Hepatocyte (in vitro differentiated cells): ENCODE results near the gene SHE. TPM values are rescaled to one million over a fixed set of nuclear protein-coding genes. Genes with fewer than 3 reads are reported as not detected.
A peak's percentile ranks its signal among the peaks of the same experiment; 100 is the strongest.
"Not testable (repeated sequence)": the region's sequence is repeated elsewhere in the genome, so short reads cannot be mapped to it uniquely, and the experiment has no call there.

ENCODE experiments used
- DNase-seq: peaks from one replicate; pipeline ENCODE4 v3.0.0-alpha.2; 2016; ENCODE audit warnings: low spot score
- H2AFZ ChIP-seq: fragments of 200-600 bp; sonication (generic); 2 replicates; pipeline ENCODE4 v1.6.0; 2016; ENCODE audit warnings: antibody characterized with exemption, mild to moderate bottlenecking
- H3K27ac ChIP-seq: fragments of 200-600 bp; sonication (generic); 2 replicates; pipeline ENCODE4 v1.5.1; 2016; ENCODE audit warnings: mild to moderate bottlenecking
- H3K27me3 ChIP-seq: fragments of 200-600 bp; sonication (generic); 2 replicates; pipeline ENCODE4 v1.6.1; 2016
- H3K36me3 ChIP-seq: fragments of 200-600 bp; sonication (generic); replicated peaks from 2 replicates; pipeline ENCODE4 v1.5.1; 2016; ENCODE audit warnings: low read depth; ENCODE audit not compliant: insufficient read depth
- H3K4me1 ChIP-seq: fragments of 200-600 bp; sonication (generic); 2 replicates; pipeline ENCODE4 v1.5.1; 2016; ENCODE audit warnings: mild to moderate bottlenecking, moderate library complexity; ENCODE audit not compliant: insufficient read depth
- H3K4me2 ChIP-seq: fragments of 200-600 bp; sonication (generic); 2 replicates; pipeline ENCODE4 v1.6.0; 2016
- H3K4me3 ChIP-seq: fragments of 200-600 bp; sonication (generic); 2 replicates; pipeline ENCODE4 v1.5.1; 2016; ENCODE audit warnings: mild to moderate bottlenecking
- H3K79me2 ChIP-seq: fragments of 200-600 bp; sonication (generic); 2 replicates; pipeline ENCODE4 v1.6.0; 2017; ENCODE audit warnings: mild to moderate bottlenecking
- H3K9me2 ChIP-seq: fragments of 200-600 bp; sonication (generic); replicated peaks from 2 replicates; pipeline ENCODE4 v1.6.0; 2017; ENCODE audit warnings: mild to moderate bottlenecking; ENCODE audit not compliant: insufficient read depth
- H3K9me3 ChIP-seq: fragments of 200-600 bp; sonication (generic); 2 replicates; pipeline ENCODE4 v1.5.1; 2016; ENCODE audit warnings: low read depth, mild to moderate bottlenecking
- H4K20me1 ChIP-seq: fragments of 200-600 bp; sonication (generic); 2 replicates; pipeline ENCODE4 v1.6.0; 2016; ENCODE audit warnings: mild to moderate bottlenecking; ENCODE audit not compliant: insufficient read depth, poor library complexity, severe bottlenecking
- CTCF ChIP-seq: fragments of 200-600 bp; sonication (generic); IDR thresholded peaks from 2 replicates; pipeline ENCODE4 v1.5.1; 2016; ENCODE audit warnings: antibody characterized with exemption, mild to moderate bottlenecking; ENCODE audit not compliant: poor library complexity
- EZH2 ChIP-seq: fragments of 200-600 bp; sonication (generic); IDR thresholded peaks from 2 replicates; pipeline ENCODE4 v1.6.1; 2016; ENCODE audit warnings: antibody characterized with exemption, mild to moderate bottlenecking, borderline replicate concordance
- EZH2phosphoT487 ChIP-seq: fragments of 200-600 bp; sonication (generic); IDR thresholded peaks from one replicate; pipeline ENCODE4 v1.6.1; 2018; ENCODE audit warnings: antibody characterized with exemption, mild to moderate bottlenecking, low read depth, moderate library complexity; ENCODE audit not compliant: unreplicated experiment, severe bottlenecking
- WGBS: methylation state at CpG from one replicate; pipeline ENCODE4 v1.1.6; 2016; ENCODE audit warnings: low lambda C conversion rate; ENCODE audit errors: missing lambda C conversion rate; 5-methylcytosine and 5-hydroxymethylcytosine counted together
- polyA plus RNA-seq: library from polyadenylated mRNA; unstranded; fragments of >200 nt; fragmentation: Nextera tagmentation; extraction: Ambion mirVana; gene quantifications from 2 replicates; pipeline ENCODE4 v1.2.1, GENCODE V29; 2016
- total RNA-seq: library from RNA; depleted of rRNA; stranded (reverse); fragments of >200 nt; gene quantifications from 2 replicates; pipeline ENCODE4 v1.2.3, GENCODE V29; 2014

Gene SHE
- total and polyA plus RNA-seq, 2 experiments from 2014 or later, result 0.60 TPM; not detected in 1

GRCh38 chr1:154539486-154540483 is 37.6 kb upstream of the SHE start:
- TF ChIP-seq EZH2phosphoT487 (no peak), EZH2 (no peak), CTCF (no peak)
- no peaks in the 10 kb centered on the region for H3K9me3 ChIP-seq
- H3K4me2 ChIP-seq, result no peak overlapping the region
- H3K79me2 ChIP-seq, result no peaks in the 10 kb centered on the region
- no peak for DNase-seq
- peaks cover 9% of the 10 kb centered on the region for H3K27me3 ChIP-seq
- H3K9me2 ChIP-seq, result no peaks in the 10 kb centered on the region
- whole genome bisulfite sequencing, result 74% methylated on average over 9 of the region's 9 CpGs
- H4K20me1 ChIP-seq, result no peaks in the 10 kb centered on the region
- H2AFZ ChIP-seq, result no peak overlapping the region
- no peak overlapping the region for H3K4me3 ChIP-seq
- H3K27ac ChIP-seq, result no peak overlapping the region
- no peaks in the 10 kb centered on the region for H3K4me1 ChIP-seq
- H3K36me3 ChIP-seq, result no peaks in the 10 kb centered on the region

DNA sequence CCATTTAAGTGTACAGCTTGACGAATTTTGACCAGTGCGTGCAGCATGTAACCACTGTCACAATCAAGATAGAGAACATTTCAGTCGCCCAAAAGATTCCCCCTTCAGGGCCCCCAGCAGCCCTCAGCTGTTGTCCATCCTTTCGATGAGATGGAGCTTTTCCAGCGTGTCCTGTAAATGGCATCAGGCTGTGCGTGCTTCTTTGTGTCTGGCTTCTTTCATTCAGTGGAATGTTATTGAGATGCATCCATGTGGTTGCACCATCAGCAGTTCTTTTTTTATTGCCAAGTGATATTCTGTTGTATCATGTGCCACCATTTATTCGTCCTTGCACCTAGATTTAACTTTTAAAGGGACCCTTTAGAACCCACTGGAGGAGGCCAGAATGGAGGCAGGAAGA is 34.4 kb upstream of the SHE start:
- Histone ChIP-seq H3K9me3 (no peaks in the 10 kb centered on the region), H3K79me2 (no peaks in the 10 kb centered on the region), H4K20me1 (no peaks in the 10 kb centered on the region), H3K27me3 (peaks cover 9% of the 10 kb centered on the region), H2AFZ (no peak overlapping the region), H3K27ac (no peak overlapping the region), H3K36me3 (no peaks in the 10 kb centered on the region), H3K4me1 (no peaks in the 10 kb centered on the region), H3K4me3 (no peak overlapping the region), H3K4me2 (no peak overlapping the region), H3K9me2 (no peaks in the 10 kb centered on the region)
- 77% methylated on average over 7 of the region's 7 CpGs for WGBS
- TF ChIP-seq EZH2, result no peak
- DNase-seq, result no peak

- H2AFZ ChIP-seq, result no peak overlapping the region
- no peak overlapping the region for H3K27ac ChIP-seq
- 46% methylated on average over 11 of the region's 11 CpGs for WGBS
- no peaks in the 10 kb centered on the region for H3K4me1 ChIP-seq
- H3K79me2 ChIP-seq, result no peaks in the 10 kb centered on the region
- no peaks in the 10 kb centered on the region for H3K9me2 ChIP-seq
- TF ChIP-seq CTCF, result peak; percentile 65
- no peak for TF ChIP-seq EZH2phosphoT487
- TF ChIP-seq EZH2, result no peak
- H3K36me3 ChIP-seq, result no peaks in the 10 kb centered on the region
- no peaks in the 10 kb centered on the region for H4K20me1 ChIP-seq
- no peak overlapping the region for H3K4me3 ChIP-seq
- peaks cover 9% of the 10 kb centered on the region for H3K27me3 ChIP-seq
- no peak overlapping the region for H3K4me2 ChIP-seq
- no peaks in the 10 kb centered on the region for H3K9me3 ChIP-seq
- DNase-seq, result peak; percentile 76
These were observed 32.0 kb upstream of the SHE start for GRCh38 chr1:154533952-154534844.

DNA sequence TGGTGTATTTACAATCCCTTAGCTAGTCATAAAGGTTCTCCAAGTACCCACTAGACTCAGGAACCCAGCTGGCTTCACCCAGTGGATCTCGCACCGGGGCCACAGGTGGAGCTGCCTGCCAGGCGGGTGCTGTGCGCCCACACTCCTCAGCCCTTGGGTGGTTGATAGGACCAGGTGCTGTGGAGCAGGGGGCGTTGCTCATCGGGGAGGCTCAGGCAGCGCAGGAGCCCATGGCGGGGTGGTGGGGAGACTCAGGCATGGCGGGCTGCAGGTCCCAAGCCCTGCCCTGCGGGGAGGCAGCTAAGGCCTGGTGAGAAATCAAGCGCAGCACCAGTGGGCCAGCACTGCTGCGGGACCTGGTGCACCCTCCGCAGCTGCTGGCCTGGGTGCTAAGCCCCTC is 29.7 kb upstream of the SHE start:
- WGBS, result 98% methylated on average over 13 of the region's 13 CpGs
- not testable (repeated sequence) for H4K20me1 ChIP-seq, H3K27me3 ChIP-seq, H2AFZ ChIP-seq, H3K9me3 ChIP-seq, H3K9me2 ChIP-seq, H3K4me1 ChIP-seq, H3K4me2 ChIP-seq, H3K79me2 ChIP-seq, H3K27ac ChIP-seq, DNase-seq, H3K36me3 ChIP-seq, H3K4me3 ChIP-seq
